ENCODE measurements around the gene CCDC30. TPM values are rescaled to one million over a fixed set of nuclear protein-coding genes. Genes with fewer than 3 reads are reported as not detected.

CCDC30 gene
- total and polyA plus RNA-seq, 9 of the 15 experiments (the other 6 are each of a cell fraction or from before 2014, with no cell fraction given): 0.05 to 0.91 (median 0.24) TPM

DNA sequence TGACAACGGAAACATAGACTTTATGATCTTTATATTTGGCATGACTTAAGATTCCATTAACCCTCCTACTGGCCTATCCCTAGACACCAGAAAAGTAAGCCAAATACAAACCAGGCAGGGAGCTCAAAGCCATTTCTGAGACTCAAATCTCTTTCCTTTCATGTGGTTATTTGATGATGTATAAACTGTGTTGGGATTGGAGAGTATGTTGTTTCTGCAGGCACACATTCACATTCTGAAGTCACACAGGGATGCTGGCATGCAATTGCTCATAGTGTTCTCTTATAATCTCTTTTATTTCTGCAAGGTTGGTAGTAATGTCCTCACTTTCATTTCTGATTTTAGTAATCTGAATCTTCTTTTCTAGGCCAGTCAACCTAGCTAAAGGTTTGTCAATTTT, 13.0 kb upstream of the CCDC30 start:
- no peak overlapping the region for H2AFZ ChIP-seq (ENCODE audit: low read depth, low read length)
- in situ Hi-C loops (cut with MboI) (no loop called here), intact Hi-C loops (cut with micrococcal nuclease) (no loop called here)
- no peaks in the 10 kb centered on the region for H3K4me1 ChIP-seq (replicated peaks in 1 of 2; ENCODE audit: control insufficient read depth in 2 of 2, insufficient read depth in 2 of 2, low read length in 2 of 2)
- no peak for TF ChIP-seq ZNF165 (CRISPR knock-in tag; IDR thresholded peaks at IDR 0.05; ENCODE audit: borderline replicate concordance)
- TF ChIP-seq, protein P1, sequence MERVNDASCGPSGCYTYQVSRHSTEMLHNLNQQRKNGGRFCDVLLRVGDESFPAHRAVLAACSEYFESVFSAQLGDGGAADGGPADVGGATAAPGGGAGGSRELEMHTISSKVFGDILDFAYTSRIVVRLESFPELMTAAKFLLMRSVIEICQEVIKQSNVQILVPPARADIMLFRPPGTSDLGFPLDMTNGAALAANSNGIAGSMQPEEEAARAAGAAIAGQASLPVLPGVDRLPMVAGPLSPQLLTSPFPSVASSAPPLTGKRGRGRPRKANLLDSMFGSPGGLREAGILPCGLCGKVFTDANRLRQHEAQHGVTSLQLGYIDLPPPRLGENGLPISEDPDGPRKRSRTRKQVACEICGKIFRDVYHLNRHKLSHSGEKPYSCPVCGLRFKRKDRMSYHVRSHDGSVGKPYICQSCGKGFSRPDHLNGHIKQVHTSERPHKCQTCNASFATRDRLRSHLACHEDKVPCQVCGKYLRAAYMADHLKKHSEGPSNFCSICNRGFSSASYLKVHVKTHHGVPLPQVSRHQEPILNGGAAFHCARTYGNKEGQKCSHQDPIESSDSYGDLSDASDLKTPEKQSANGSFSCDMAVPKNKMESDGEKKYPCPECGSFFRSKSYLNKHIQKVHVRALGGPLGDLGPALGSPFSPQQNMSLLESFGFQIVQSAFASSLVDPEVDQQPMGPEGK (CRISPR knock-in tag; IDR thresholded peaks at IDR 0.05; ENCODE audit: borderline replicate concordance): no peak
- TF ChIP-seq ADNP (tag; IDR thresholded peaks at IDR 0.05): no peak
- no peak for TF ChIP-seq ZNF408 (CRISPR knock-in tag; IDR thresholded peaks at IDR 0.05; ENCODE audit: low read depth)
- TF ChIP-seq ZNF507 (tag; conservative IDR thresholded peaks at IDR 0.05): no peak
- TF ChIP-seq ZNF431 (CRISPR knock-in tag; IDR thresholded peaks at IDR 0.05): no peak
- no peak for TF ChIP-seq RBM25 (IDR thresholded peaks at IDR 0.05; ENCODE audit: low read depth, low read length, severe bottlenecking)
- no peak for TF ChIP-seq PURB (CRISPR knock-in tag; IDR thresholded peaks at IDR 0.05; ENCODE audit: low read depth)
- TF ChIP-seq, protein P2, sequence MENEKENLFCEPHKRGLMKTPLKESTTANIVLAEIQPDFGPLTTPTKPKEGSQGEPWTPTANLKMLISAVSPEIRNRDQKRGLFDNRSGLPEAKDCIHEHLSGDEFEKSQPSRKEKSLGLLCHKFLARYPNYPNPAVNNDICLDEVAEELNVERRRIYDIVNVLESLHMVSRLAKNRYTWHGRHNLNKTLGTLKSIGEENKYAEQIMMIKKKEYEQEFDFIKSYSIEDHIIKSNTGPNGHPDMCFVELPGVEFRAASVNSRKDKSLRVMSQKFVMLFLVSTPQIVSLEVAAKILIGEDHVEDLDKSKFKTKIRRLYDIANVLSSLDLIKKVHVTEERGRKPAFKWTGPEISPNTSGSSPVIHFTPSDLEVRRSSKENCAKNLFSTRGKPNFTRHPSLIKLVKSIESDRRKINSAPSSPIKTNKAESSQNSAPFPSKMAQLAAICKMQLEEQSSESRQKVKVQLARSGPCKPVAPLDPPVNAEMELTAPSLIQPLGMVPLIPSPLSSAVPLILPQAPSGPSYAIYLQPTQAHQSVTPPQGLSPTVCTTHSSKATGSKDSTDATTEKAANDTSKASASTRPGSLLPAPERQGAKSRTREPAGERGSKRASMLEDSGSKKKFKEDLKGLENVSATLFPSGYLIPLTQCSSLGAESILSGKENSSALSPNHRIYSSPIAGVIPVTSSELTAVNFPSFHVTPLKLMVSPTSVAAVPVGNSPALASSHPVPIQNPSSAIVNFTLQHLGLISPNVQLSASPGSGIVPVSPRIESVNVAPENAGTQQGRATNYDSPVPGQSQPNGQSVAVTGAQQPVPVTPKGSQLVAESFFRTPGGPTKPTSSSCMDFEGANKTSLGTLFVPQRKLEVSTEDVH (IDR thresholded peaks at IDR 0.05; ENCODE audit: low read depth, partially characterized antibody): no peak
- no peak for TF ChIP-seq ZNF717 (CRISPR knock-in tag; IDR thresholded peaks at IDR 0.05)
- TF ChIP-seq TARDBP (IDR thresholded peaks at IDR 0.05): no peak
- no peak for TF ChIP-seq JUND (IDR thresholded peaks at IDR 0.05; ENCODE audit: borderline replicate concordance, low read depth, low read length)
- no peak for TF ChIP-seq JUND (tag; IDR thresholded peaks at IDR 0.05; ENCODE audit: borderline replicate concordance, low read depth, low read length)
- TF ChIP-seq TCFL5 (CRISPR knock-in tag; conservative IDR thresholded peaks at IDR 0.05): no peak
- TF ChIP-seq, protein P3, sequence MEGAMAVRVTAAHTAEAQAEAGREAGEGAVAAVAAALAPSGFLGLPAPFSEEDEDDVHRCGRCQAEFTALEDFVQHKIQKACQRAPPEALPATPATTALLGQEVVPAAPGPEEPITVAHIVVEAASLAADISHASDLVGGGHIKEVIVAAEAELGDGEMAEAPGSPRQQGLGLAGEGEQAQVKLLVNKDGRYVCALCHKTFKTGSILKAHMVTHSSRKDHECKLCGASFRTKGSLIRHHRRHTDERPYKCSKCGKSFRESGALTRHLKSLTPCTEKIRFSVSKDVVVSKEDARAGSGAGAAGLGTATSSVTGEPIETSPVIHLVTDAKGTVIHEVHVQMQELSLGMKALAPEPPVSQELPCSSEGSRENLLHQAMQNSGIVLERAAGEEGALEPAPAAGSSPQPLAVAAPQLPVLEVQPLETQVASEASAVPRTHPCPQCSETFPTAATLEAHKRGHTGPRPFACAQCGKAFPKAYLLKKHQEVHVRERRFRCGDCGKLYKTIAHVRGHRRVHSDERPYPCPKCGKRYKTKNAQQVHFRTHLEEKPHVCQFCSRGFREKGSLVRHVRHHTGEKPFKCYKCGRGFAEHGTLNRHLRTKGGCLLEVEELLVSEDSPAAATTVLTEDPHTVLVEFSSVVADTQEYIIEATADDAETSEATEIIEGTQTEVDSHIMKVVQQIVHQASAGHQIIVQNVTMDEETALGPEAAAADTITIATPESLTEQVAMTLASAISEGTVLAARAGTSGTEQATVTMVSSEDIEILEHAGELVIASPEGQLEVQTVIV (CRISPR knock-in tag; IDR thresholded peaks at IDR 0.05; ENCODE audit: borderline replicate concordance): no peak
- TF ChIP-seq NBN (IDR thresholded peaks at IDR 0.05; ENCODE audit: low read depth): no peak
- TF ChIP-seq CBFA2T2 (conservative IDR thresholded peaks at IDR 0.05): no peak
- TF ChIP-seq ZNF583 (CRISPR knock-in tag; IDR thresholded peaks at IDR 0.05): no peak
- no peak for TF ChIP-seq CAMTA2 (CRISPR knock-in tag; conservative IDR thresholded peaks at IDR 0.05)
- no peaks in the 10 kb centered on the region for H3K36me3 ChIP-seq (ENCODE audit: control insufficient read depth, insufficient read depth, low read length)
- ChIA-PET CTCF (ENCODE audit: low intra/inter-chr PET ratio) (no interaction called here), POLR2A (no interaction called here)
- no peaks in the 10 kb centered on the region for H3K79me2 ChIP-seq (ENCODE audit: control insufficient read depth, insufficient read depth, low read length)
- H4K20me1 ChIP-seq (replicated peaks; ENCODE audit: control insufficient read depth, insufficient read depth, low read length): no peaks in the 10 kb centered on the region
- H3K27ac ChIP-seq (ENCODE audit: extremely low read depth, low read depth, low read length): no peak overlapping the region
- no peak overlapping the region for H3K4me2 ChIP-seq (ENCODE audit: insufficient read depth, low read length)
- H3K4me3 ChIP-seq: no peak overlapping the region
- no peak for ATAC-seq
- H3K9ac ChIP-seq (ENCODE audit: insufficient read depth in 1 of 2, low read depth in 2 of 2, low read length in 2 of 2): no peak overlapping the region
- 0% methylated on average over 1 of the region's 1 CpG for WGBS (ENCODE audit: insufficient coverage, low coverage, missing lambda C conversion rate)
- peak; percentile 19 for FAIRE-seq
- no peak for DNase-seq (ENCODE audit: extremely low read depth in 1 of 4, low spot score in 3 of 4)
- H3K9me3 ChIP-seq (replicated peaks; ENCODE audit: control insufficient read depth, insufficient read depth, low read depth, low read length): no peaks in the 10 kb centered on the region
- H3K9me1 ChIP-seq (ENCODE audit: control insufficient read depth, insufficient read depth, low read length): no peaks in the 10 kb centered on the region
- peaks cover 2 to 14% of the 10 kb centered on the region in 2 experiments; a peak in 3 of 5 replicates for H3K27me3 ChIP-seq (ENCODE audit: control insufficient read depth in 2 of 2, insufficient read depth in 2 of 2, low read length in 2 of 2)
- BruUV-seq (replicated peaks): no TSS peak
